Lung (tissue), 12 donors: ENCODE measurements around the gene PTS. TPM values are rescaled to one million over a fixed set of nuclear protein-coding genes. Genes with fewer than 3 reads are reported as not detected.

Experiments used
- ATAC-seq: fragments of 200-7000 bp; cut with Tn5 transposase; one replicate; pipeline ENCODE4 v1.9.1; 2020; ENCODE audit warnings: moderate number of reproducible peaks; ENCODE audit not compliant: insufficient read depth, low FRiP score
- DNase-seq, 3 donors: peaks; one replicate each; pipeline ENCODE4 v3.0.0-alpha.2; 2013 to 2017
- H3K27ac ChIP-seq, 2 donors: one replicate each; pipeline ENCODE4 v1.5.1; 2013; ENCODE audit warnings: mild to moderate bottlenecking in 2 of 2, moderate library complexity in 2 of 2, control low read depth in 1 of 2, inconsistent platforms in 1 of 2, low read depth in 1 of 2, low read length in 1 of 2
- H3K27me3 ChIP-seq, 3 donors: one replicate each; pipeline ENCODE4 v1.5.1; 2013; ENCODE audit warnings: low read length in 2 of 3; ENCODE audit not compliant: control insufficient read depth in 3 of 3, insufficient read depth in 3 of 3
- H3K36me3 ChIP-seq, 4 donors: one replicate each; pipeline ENCODE4 v1.5.1; 2013; ENCODE audit warnings: low read length in 4 of 4, mild to moderate bottlenecking in 1 of 4, moderate library complexity in 1 of 4; ENCODE audit not compliant: control insufficient read depth in 4 of 4, insufficient read depth in 4 of 4
- H3K4me1 ChIP-seq, 5 donors: one replicate each; pipeline ENCODE4 v1.5.1; 2013; ENCODE audit warnings: low read length in 5 of 5, mild to moderate bottlenecking in 2 of 5, moderate library complexity in 1 of 5; ENCODE audit not compliant: control insufficient read depth in 5 of 5, insufficient read depth in 5 of 5
- H3K4me3 ChIP-seq: one replicate; pipeline ENCODE4 v1.5.1; 2013; ENCODE audit warnings: mild to moderate bottlenecking, control low read depth, moderate library complexity
- H3K9ac ChIP-seq, 2 donors: one replicate each; pipeline ENCODE4 v1.5.1; 2013; ENCODE audit warnings: low read length in 2 of 2, control low read depth in 1 of 2; ENCODE audit not compliant: insufficient read depth in 1 of 2
- H3K9me3 ChIP-seq, 4 donors: one replicate each; pipeline ENCODE4 v1.5.1; 2013; ENCODE audit warnings: low read length in 3 of 4, mild to moderate bottlenecking in 1 of 4, moderate library complexity in 1 of 4; ENCODE audit not compliant: control insufficient read depth in 4 of 4, insufficient read depth in 3 of 4
- CTCF ChIP-seq: IDR thresholded peaks from 2 replicates; pipeline ENCODE4 v1.5.1; 2012; ENCODE audit warnings: mild to moderate bottlenecking; ENCODE audit errors: control extremely low read depth, extremely low read depth
- WGBS, 2 donors: extraction: QIAGEN DNeasy Blood & Tissue Kit; methylation state at CpG; one replicate each; pipeline ENCODE4 v1.1.7; 2013; 5-methylcytosine and 5-hydroxymethylcytosine counted together
- polyA plus RNA-seq, 2 donors: library from polyadenylated mRNA; stranded (reverse); fragments of 200-250 nt; gene quantifications; one replicate each; pipeline ENCODE4 v1.2.1, GENCODE V29; 2013
- total RNA-seq, 2 donors: library from RNA; depleted of rRNA in 1 of 2; stranded (reverse); fragments of >200 nt in 1 of 2; gene quantifications; one replicate each; pipeline ENCODE4 v1.2.1, GENCODE V29; 2014 to 2021
- donor health status: control.
- donor health status: control.
- donor health status: Bipolar disorder and iron deficiency.
- donor health status: healthy.
- donor health status: DM: yes; HTN: yes; CAD: no.

PTS gene
- total and polyA plus RNA-seq, 4 donors: 19.3 to 60.5 (median 25.1) TPM

GRCh38 chr11:112278803-112279202 is 52.6 kb downstream of the PTS start:
- Histone ChIP-seq H3K9me3 (no peaks in the 10 kb centered on the region), H3K4me1 (peaks cover 0 to 5% (median 2%) of the 10 kb centered on the region in 5 donors), H3K9ac (no peak overlapping the region), H3K4me3 (no peak overlapping the region), H3K27ac (no peak overlapping the region), H3K36me3 (no peaks in the 10 kb centered on the region), H3K27me3 (no peaks in the 10 kb centered on the region)
- DNase-seq: no peak
- no peak for ATAC-seq
- 82 to 87% methylated on average over 3 of the region's 3 CpGs for WGBS, 2 donors
- no peak for TF ChIP-seq CTCF

- no peak overlapping the region for H3K9ac ChIP-seq
- 1 to 2% methylated on average over 15 of the region's 15 CpGs for WGBS, 2 donors
- no peak overlapping the region for H3K27ac ChIP-seq
- H3K4me3 ChIP-seq: peak overlapping the region; percentile 33
- H3K36me3 ChIP-seq: no peaks in the 10 kb centered on the region
- no peaks in the 10 kb centered on the region for H3K9me3 ChIP-seq
- peaks cover 0 to 5% (median 2%) of the 10 kb centered on the region in 5 donors for H3K4me1 ChIP-seq
- no peaks in the 10 kb centered on the region for H3K27me3 ChIP-seq
- peak; percentile 53 to 71 (median 56) for DNase-seq
- ATAC-seq: peak; percentile 84
- peak; percentile 27 for TF ChIP-seq CTCF
Observed at GRCh38 chr11:112279901-112280267, 53.7 kb downstream of the PTS start.

GRCh38 chr11:112280268-112281126 is 54.3 kb downstream of the PTS start:
- Histone ChIP-seq H3K36me3 (no peaks in the 10 kb centered on the region), H3K4me1 (peaks cover 0 to 5% (median 2%) of the 10 kb centered on the region in 5 donors), H3K4me3 (peak overlapping the region; percentile 33), H3K9ac (no peak overlapping the region), H3K27me3 (no peaks in the 10 kb centered on the region), H3K27ac (no peak overlapping the region), H3K9me3 (no peaks in the 10 kb centered on the region)
- peak; percentile 78 for TF ChIP-seq CTCF
- ATAC-seq (peak; percentile 92), DNase-seq (peak; percentile 69 to 87 (median 84))
- WGBS, 2 donors: 1 to 3% methylated on average over 18 of the region's 18 CpGs
